GM12892 (cell line): ENCODE data around the gene ITPR1.

Experiments
- DNase-seq: peaks from one replicate; pipeline ENCODE4 v3.0.0; 2011; ENCODE audit not compliant: insufficient read length
- FAIRE-seq: peaks from 2 replicates; lab custom pipeline; 2011; peaks lifted over from hg19 to GRCh38; lab: Jason Lieb, UNC
- POLR2A ChIP-seq: IDR thresholded peaks from 2 replicates; pipeline ENCODE4 v1.6.1; 2011; ENCODE audit warnings: low read depth, low read length, control low read depth
- POLR2AphosphoS5 ChIP-seq: IDR thresholded peaks from 2 replicates; pipeline ENCODE4 v1.6.1; 2011; ENCODE audit warnings: low read depth, low read length, control low read depth
- TAF1 ChIP-seq: IDR thresholded peaks from 2 replicates; pipeline ENCODE4 v1.6.1; 2011; ENCODE audit warnings: low read depth, mild to moderate bottlenecking, control low read depth, low read length, borderline replicate concordance

The ITPR1 gene

GRCh38 chr3:4599612-4600011 lies 106.5 kb downstream of the ITPR1 start:
- no peak for DNase-seq
- TF ChIP-seq POLR2A (no peak), TAF1 (no peak), POLR2AphosphoS5 (no peak)
- no peak for FAIRE-seq

GRCh38 chr3:4600493-4600892 lies 107.3 kb downstream of the ITPR1 start:
- DNase-seq (no peak), FAIRE-seq (no peak)
- TF ChIP-seq TAF1: no peak
- TF ChIP-seq POLR2AphosphoS5: no peak
- no peak for TF ChIP-seq POLR2A

GRCh38 chr3:4601892-4602291 lies 108.7 kb downstream of the ITPR1 start:
- DNase-seq (no peak), FAIRE-seq (no peak)
- TF ChIP-seq POLR2AphosphoS5 (no peak), TAF1 (no peak)

- FAIRE-seq: no peak
- DNase-seq: no peak
- TF ChIP-seq POLR2AphosphoS5 (no peak), TAF1 (no peak), POLR2A (no peak)
These were observed 111.5 kb downstream of the ITPR1 start for GRCh38 chr3:4604693-4605092.

- no peak for FAIRE-seq
- TF ChIP-seq TAF1 (no peak), POLR2AphosphoS5 (no peak), POLR2A (no peak)
- DNase-seq: no peak
These were observed 113.8 kb downstream of the ITPR1 start for GRCh38 chr3:4606911-4607310.

GRCh38 chr3:4613366-4613765 lies 120.2 kb downstream of the ITPR1 start:
- DNase-seq: no peak
- FAIRE-seq: no peak
- no peak for TF ChIP-seq TAF1
- TF ChIP-seq POLR2A: no peak
- TF ChIP-seq POLR2AphosphoS5: no peak

- FAIRE-seq: no peak
- DNase-seq: no peak
- TF ChIP-seq POLR2A (no peak), POLR2AphosphoS5 (no peak), TAF1 (no peak)
These were observed 120.9 kb downstream of the ITPR1 start for GRCh38 chr3:4614070-4614469.

- FAIRE-seq: no peak
- no peak for DNase-seq
- TF ChIP-seq TAF1: no peak
- TF ChIP-seq POLR2AphosphoS5: no peak
- TF ChIP-seq POLR2A: no peak
These were observed 121.8 kb downstream of the ITPR1 start for GRCh38 chr3:4614927-4615326.

- no peak for TF ChIP-seq POLR2AphosphoS5
- TF ChIP-seq TAF1: no peak
- TF ChIP-seq POLR2A: no peak
- DNase-seq (no peak), FAIRE-seq (no peak)
These were observed 122.6 kb downstream of the ITPR1 start for GRCh38 chr3:4615750-4616149.

GRCh38 chr3:4623421-4623999 lies 130.4 kb downstream of the ITPR1 start:
- no peak for FAIRE-seq
- TF ChIP-seq POLR2AphosphoS5 (no peak), TAF1 (no peak), POLR2A (no peak)
- DNase-seq: no peak

- FAIRE-seq (no peak), DNase-seq (no peak)
- TF ChIP-seq POLR2A (no peak), TAF1 (no peak), POLR2AphosphoS5 (no peak)
These were observed 134.7 kb downstream of the ITPR1 start for GRCh38 chr3:4627651-4628375.
